HepG2 (cell line): ENCODE data around the gene PHF23. TPM values are rescaled to one million over a fixed set of nuclear protein-coding genes. Genes with fewer than 3 reads are reported as not detected.

Experiments used
- ATAC-seq: fragments of 200-7000 bp; cut with Tn5 transposase; 3 replicates; pipeline ENCODE4 v1.9.1; 2020; ENCODE audit warnings: mild to moderate bottlenecking, moderate library complexity
- BruUV-seq: library from RNA; stranded (reverse); fragments of 400-500 nt; replicated peaks from 2 replicates; lab custom pipeline; 2021; lab: Mats Ljungman, UMichigan
- CTCF ChIA-PET: fragments of 300-600 bp; formaldehyde crosslinking; extraction: SDS; loops from one replicate; lab custom pipeline; 2021; ENCODE audit warnings: low total read pairs, inconsistent platforms, low intra/inter-chr PET ratio; lab: Yijun Ruan, JAX
- POLR2A ChIA-PET: fragments of 350-600 bp; sonication (Branson Sonifier 250); formaldehyde crosslinking; loops from one replicate; lab custom pipeline; 2020; ENCODE audit warnings: antibody characterized with exemption, inconsistent platforms; lab: Yijun Ruan, JAX
- DNase-seq: peaks from one replicate; pipeline ENCODE4 v3.0.0-alpha.2; 2015; ENCODE audit warnings: low spot score
- FAIRE-seq: peaks from 3 replicates; lab custom pipeline; 2011; peaks lifted over from hg19 to GRCh38; lab: Jason Lieb, UNC
- H2AFZ ChIP-seq: one replicate; pipeline ENCODE4 v1.6.1; 2011; ENCODE audit warnings: low read length, inconsistent platforms
- H3K27ac ChIP-seq: fragments of 300-600 bp; 3 replicates; pipeline ENCODE4 v1.8.0; 2011; ENCODE audit warnings: mixed run types, mild to moderate bottlenecking, mixed read lengths, low read length, inconsistent platforms; ENCODE audit not compliant: insufficient read depth; ENCODE audit errors: extremely low read length
- H3K27me3 ChIP-seq, 2 experiments: fragments of 200-600 bp in 1 of 2; 2 replicates in 1 of 2; 3 replicates in 1 of 2; pipeline versions ENCODE4 v1.6.0 to v1.8.0; 2011; ENCODE audit warnings: low read length in 2 of 2, mild to moderate bottlenecking in 2 of 2, moderate library complexity in 2 of 2, inconsistent platforms in 1 of 2; ENCODE audit not compliant: insufficient read depth in 2 of 2, control insufficient read depth in 1 of 2
- H3K36me3 ChIP-seq, 2 experiments: fragments of 200-600 bp in 1 of 2; replicated peaks in 1 of 2; 2 replicates in 1 of 2; 3 replicates in 1 of 2; pipeline versions ENCODE4 v1.5.1 to v1.8.0; 2011; ENCODE audit warnings: low read length in 2 of 2, inconsistent platforms in 1 of 2; ENCODE audit not compliant: insufficient read depth in 2 of 2, control insufficient read depth in 1 of 2
- H3K4me1 ChIP-seq: 2 replicates; pipeline ENCODE4 v1.5.1; 2012; ENCODE audit warnings: low read length, inconsistent platforms; ENCODE audit not compliant: insufficient read depth
- H3K4me2 ChIP-seq: 2 replicates; pipeline ENCODE4 v1.6.0; 2011; ENCODE audit warnings: low read depth, low read length, inconsistent platforms
- H3K4me3 ChIP-seq, 3 experiments: fragments of 200-600 bp in 1 of 3; sonication (generic), shearing (Covaris generic) in 1 of 3; replicated peaks in 1 of 3; 2 replicates each; pipeline ENCODE4 v1.5.1; 2011 to 2016; ENCODE audit warnings: low read length in 3 of 3, inconsistent platforms in 2 of 3, low read depth in 2 of 3, mild to moderate bottlenecking in 2 of 3, control low read depth in 1 of 3, mixed read lengths in 1 of 3; ENCODE audit not compliant: insufficient read depth in 1 of 3
- H3K79me2 ChIP-seq: one replicate; pipeline ENCODE4 v1.6.1; 2011; ENCODE audit warnings: low read length, inconsistent platforms; ENCODE audit not compliant: insufficient read depth
- H3K9ac ChIP-seq: 2 replicates; pipeline ENCODE4 v1.6.0; 2011; ENCODE audit warnings: mild to moderate bottlenecking, low read depth, low read length, inconsistent platforms; ENCODE audit not compliant: insufficient read depth
- H3K9me3 ChIP-seq: 2 replicates; pipeline ENCODE4 v1.5.1; 2012; ENCODE audit warnings: mild to moderate bottlenecking, low read length
- H4K20me1 ChIP-seq: 2 replicates; pipeline ENCODE4 v1.6.0; 2011; ENCODE audit warnings: inconsistent platforms, mild to moderate bottlenecking, low read length, moderate library complexity; ENCODE audit not compliant: insufficient read depth
- AGO2 ChIP-seq: fragments of 200-400 bp; formaldehyde crosslinking; optimal IDR thresholded peaks from 2 replicates; pipeline ENCODE3; 2017; ENCODE audit warnings: mild to moderate bottlenecking, low read depth, low read length, moderate library complexity
- FIP1L1 ChIP-seq: fragments of 200-400 bp; formaldehyde crosslinking; IDR thresholded peaks from 2 replicates; pipeline ENCODE4 v1.6.1; 2018; ENCODE audit warnings: low read depth, mild to moderate bottlenecking, low read length, moderate library complexity, borderline replicate concordance; ENCODE audit not compliant: insufficient read depth
- KDM5B ChIP-seq: sonication (generic); formaldehyde crosslinking; IDR thresholded peaks from 2 replicates; pipeline ENCODE4 v1.4.0; 2020; ENCODE audit warnings: missing genetic modification reagents, mild to moderate bottlenecking, borderline replicate concordance
- MXI1 ChIP-seq: IDR thresholded peaks from 3 replicates; pipeline ENCODE4 v1.6.1; 2012; ENCODE audit warnings: low read depth, low read length, inconsistent platforms, borderline replicate concordance
- POLR2A ChIP-seq, 2 experiments: IDR thresholded peaks; 2 replicates each; pipeline ENCODE4 v1.6.1; 2011; ENCODE audit warnings: low read depth in 2 of 2, low read length in 2 of 2, mild to moderate bottlenecking in 1 of 2, moderate library complexity in 1 of 2; ENCODE audit not compliant: insufficient read depth in 1 of 2
- POLR2AphosphoS5 ChIP-seq: IDR thresholded peaks from 2 replicates; pipeline ENCODE4 v1.6.1; 2012; ENCODE audit warnings: low read depth, low read length
- POLR2G ChIP-seq: fragments of 200-400 bp; formaldehyde crosslinking; IDR thresholded peaks from 2 replicates; pipeline ENCODE4 v1.6.1; 2018; ENCODE audit warnings: mild to moderate bottlenecking, low read depth, low read length, moderate library complexity
- RBFOX2 ChIP-seq: fragments of 200-400 bp; formaldehyde crosslinking; IDR thresholded peaks from 2 replicates; pipeline ENCODE4 v1.6.1; 2017; ENCODE audit warnings: low read depth, mild to moderate bottlenecking, low read length
- ZNF432 ChIP-seq: sonication (generic); formaldehyde crosslinking; IDR thresholded peaks from 2 replicates; pipeline ENCODE4 v1.5.0; 2020; ENCODE audit warnings: missing genetic modification reagents, mild to moderate bottlenecking, borderline replicate concordance
- WGBS: methylation state at CpG from one replicate; pipeline ENCODE4 v1.1.6; 2017; ENCODE audit warnings: low lambda C conversion rate; 5-methylcytosine and 5-hydroxymethylcytosine counted together
- in situ Hi-C: cut with HindIII; loops from 2 replicates; pipeline ENCODE4 v1.10.0; 2017; ENCODE audit warnings: low pct_unique_long_range_greater_than_20kb; ENCODE audit not compliant: extremely low pct_ligation_motif_present
- intact Hi-C: fragments of 100-400 bp; cut with micrococcal nuclease; formaldehyde crosslinking; loops from one replicate; pipeline ENCODE4 v1.10.0; 2022; ENCODE audit not compliant: unreplicated experiment
- polyA plus RNA-seq, 8 experiments: library from polyadenylated mRNA; depleted of rRNA in 3 of 8; stranded (reverse) in 7 of 8; unstranded in 1 of 8; fragments of >200 nt; fragmentation: Illumina TruSeq in 4 of 8; extraction: Trizol in 4 of 8; gene quantifications; 2 replicates each; pipeline versions ENCODE4 v1.2.1 to v1.2.3, GENCODE V29; 2011 to 2016; ENCODE audit warnings: low read depth in 4 of 8, missing spikeins in 1 of 8, mixed read lengths in 1 of 8; ENCODE audit not compliant: insufficient read depth in 1 of 8
- total RNA-seq, 5 experiments: library from RNA; depleted of rRNA; stranded (reverse); fragments of >200 nt; fragmentation: Illumina TruSeq; extraction: Trizol; gene quantifications; 2 replicates each; pipeline ENCODE4 v1.2.3, GENCODE V29; 2016; ENCODE audit warnings: low read depth in 1 of 5

Gene PHF23
- total and polyA plus RNA-seq, 2 of the 13 experiments (the other 11 are each of a cell fraction or from before 2014, with no cell fraction given): 27.6 to 33.2 TPM

GRCh38 chr17:7222972-7223292 lies 16.3 kb downstream of the PHF23 start:
- Histone ChIP-seq H3K4me1 (peaks cover 36% of the 10 kb centered on the region), H3K36me3 (peaks cover 19 to 63% of the 10 kb centered on the region in 2 experiments; a peak in 4 of 5 replicates), H3K4me3 (no peak overlapping the region), H3K4me2 (no peak overlapping the region), H4K20me1 (peaks cover 10% of the 10 kb centered on the region; the same call in 1 of the 2 replicates), H3K79me2 (peaks cover 14% of the 10 kb centered on the region), H3K9me3 (no peaks in the 10 kb centered on the region), H3K9ac (no peak overlapping the region), H2AFZ (no peak overlapping the region), H3K27me3 (peaks cover 0 to 4% of the 10 kb centered on the region in 2 experiments; a peak in 2 of 5 replicates), H3K27ac (no peak overlapping the region)
- ATAC-seq (no peak), FAIRE-seq (no peak), DNase-seq (no peak)
- intact Hi-C loops: no loop called here
- POLR2A ChIA-PET: interaction anchor here (6.8 kb wide), 1 partner anchor 13 kb away, joined by 140 read pairs; the partner anchor contains the start of genes DVL2 and PHF23
- in situ Hi-C loops: no loop called here
- TF ChIP-seq MXI1 (peak; percentile 19; the same call in 1 of the 3 replicates), FIP1L1 (no peak), AGO2 (no peak), RBFOX2 (peak; percentile 53; the same call in 1 of the 2 replicates), POLR2AphosphoS5 (peak; percentile 14; the same call in 1 of the 2 replicates), POLR2A (IDR thresholded peaks at IDR 0.05; ENCODE audit: insufficient read depth in 1 of 2, low read depth in 2 of 2, low read length in 2 of 2) (peak in 1 of 2 experiments; percentile 46; a peak in 1 of 4 replicates), KDM5B (CRISPR knock-in tag) (no peak), ZNF432 (no peak), POLR2G (peak; percentile 16; the same call in 1 of the 2 replicates)
- WGBS: 100% methylated on average over 4 of the region's 7 CpGs
- BruUV-seq: no TSS peak
- CTCF ChIA-PET: no interaction called here
